ENCODE results near the gene FBLN2. TPM values are rescaled to one million over a fixed set of nuclear protein-coding genes. Genes with fewer than 3 reads are reported as not detected.

FBLN2 gene
- total and polyA plus RNA-seq, 3 experiments from 2014 or later = 0.09 to 3.2 (median 0.18) TPM

GRCh38 chr3:13544951-13545651, 3.8 kb upstream of the FBLN2 start:
- CTCF ChIA-PET = no interaction called here
- no peak overlapping the region for H3K4me3 Mint-ChIP-seq
- POLR2A ChIA-PET = no interaction called here
- Histone ChIP-seq H3K9me3 (ENCODE audit: low read length) (no peaks in the 10 kb centered on the region), H3K27me3 (ENCODE audit: insufficient read depth, low read length, poor library complexity, severe bottlenecking) (peaks cover 10% of the 10 kb centered on the region), H3K36me3 (ENCODE audit: insufficient read depth, low read length) (no peaks in the 10 kb centered on the region), H3K4me1 (ENCODE audit: insufficient read depth, low read length) (peaks cover 13% of the 10 kb centered on the region), H3K4me3 (ENCODE audit: low read length) (no peak overlapping the region), H3K27ac (ENCODE audit: low read depth, low read length) (no peak overlapping the region)
- peaks cover 22 to 27% (median 23%) of the 10 kb centered on the region in 3 donors for H3K4me1 Mint-ChIP-seq
- peaks cover 0 to 11% (median 0%) of the 10 kb centered on the region in 3 donors for H3K36me3 Mint-ChIP-seq
- no peak for DNase-seq
- H3K9me3 Mint-ChIP-seq = peaks cover 0 to 10% (median 4%) of the 10 kb centered on the region in 5 donors
- peak overlapping the region in 1 of 8 donors; percentile 6 for H3K27ac Mint-ChIP-seq
- peaks cover 23 to 52% of the 10 kb centered on the region in 2 donors for H3K27me3 Mint-ChIP-seq

DNA sequence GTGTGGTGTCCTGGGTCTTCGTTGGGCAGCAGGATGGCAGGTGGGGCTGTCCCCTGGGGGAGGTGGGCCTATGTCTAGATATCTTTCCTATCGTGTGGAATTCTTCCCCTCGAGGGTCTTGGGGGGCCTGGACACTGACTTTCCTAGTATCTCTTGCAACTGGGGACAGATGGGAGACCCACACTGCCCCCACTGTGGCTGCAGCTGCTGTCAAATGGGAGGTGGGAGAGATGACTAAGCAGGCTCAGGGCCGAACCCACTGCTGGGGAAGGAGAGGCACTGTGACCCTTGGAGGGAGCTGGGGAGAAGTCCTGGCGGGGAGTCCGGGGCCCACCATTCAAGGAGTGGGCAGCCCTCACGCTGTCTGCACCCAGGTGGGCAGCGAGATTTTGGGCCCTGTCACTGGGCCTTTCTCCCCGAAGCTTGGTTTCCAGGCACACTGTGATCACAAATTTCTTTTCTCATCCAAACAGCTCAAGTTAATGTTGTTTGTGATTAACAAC, 2.9 kb upstream of the FBLN2 start:
- peaks cover 28 to 53% of the 10 kb centered on the region in 2 donors for H3K27me3 Mint-ChIP-seq
- CTCF ChIA-PET = no interaction called here

GRCh38 chr3:13546667-13547171, 2.2 kb upstream of the FBLN2 start:
- peaks cover 22 to 27% (median 23%) of the 10 kb centered on the region in 3 donors for H3K4me1 Mint-ChIP-seq
- no peak overlapping the region for H3K4me3 Mint-ChIP-seq
- POLR2A ChIA-PET = no interaction called here
- CTCF ChIA-PET = no interaction called here
- H3K36me3 Mint-ChIP-seq = peaks cover 0 to 11% (median 0%) of the 10 kb centered on the region in 3 donors
- H3K9me3 Mint-ChIP-seq = peaks cover 0 to 6% (median 4%) of the 10 kb centered on the region in 5 donors
- Histone ChIP-seq H3K27me3 (ENCODE audit: insufficient read depth, low read length, poor library complexity, severe bottlenecking) (peaks cover 11% of the 10 kb centered on the region), H3K4me3 (ENCODE audit: low read length) (no peak overlapping the region), H3K27ac (ENCODE audit: low read depth, low read length) (no peak overlapping the region), H3K9me3 (ENCODE audit: low read length) (no peaks in the 10 kb centered on the region), H3K4me1 (ENCODE audit: insufficient read depth, low read length) (peaks cover 13% of the 10 kb centered on the region), H3K36me3 (ENCODE audit: insufficient read depth, low read length) (no peaks in the 10 kb centered on the region)
- peaks cover 26 to 57% of the 10 kb centered on the region in 2 donors for H3K27me3 Mint-ChIP-seq
- no peak overlapping the region for H3K27ac Mint-ChIP-seq
- DNase-seq = no peak

More for the DNA sequence above, 2.9 kb upstream of the FBLN2 start:
- H3K4me3 Mint-ChIP-seq = no peak overlapping the region
- H3K4me1 ChIP-seq (ENCODE audit: insufficient read depth, low read length) = peaks cover 13% of the 10 kb centered on the region
- no peak overlapping the region for H3K4me3 ChIP-seq (ENCODE audit: low read length)
- peaks cover 0 to 11% (median 0%) of the 10 kb centered on the region in 3 donors for H3K36me3 Mint-ChIP-seq
- no peaks in the 10 kb centered on the region for H3K9me3 ChIP-seq (ENCODE audit: low read length)
- no peak for DNase-seq
- no peaks in the 10 kb centered on the region for H3K36me3 ChIP-seq (ENCODE audit: insufficient read depth, low read length)
- peaks cover 11% of the 10 kb centered on the region for H3K27me3 ChIP-seq (ENCODE audit: insufficient read depth, low read length, poor library complexity, severe bottlenecking)
- H3K4me1 Mint-ChIP-seq = peaks cover 22 to 27% (median 23%) of the 10 kb centered on the region in 3 donors
- H3K27ac ChIP-seq (ENCODE audit: low read depth, low read length) = no peak overlapping the region
- POLR2A ChIA-PET = no interaction called here
- no peak overlapping the region for H3K27ac Mint-ChIP-seq
- H3K9me3 Mint-ChIP-seq = peaks cover 0 to 10% (median 4%) of the 10 kb centered on the region in 5 donors

DNA sequence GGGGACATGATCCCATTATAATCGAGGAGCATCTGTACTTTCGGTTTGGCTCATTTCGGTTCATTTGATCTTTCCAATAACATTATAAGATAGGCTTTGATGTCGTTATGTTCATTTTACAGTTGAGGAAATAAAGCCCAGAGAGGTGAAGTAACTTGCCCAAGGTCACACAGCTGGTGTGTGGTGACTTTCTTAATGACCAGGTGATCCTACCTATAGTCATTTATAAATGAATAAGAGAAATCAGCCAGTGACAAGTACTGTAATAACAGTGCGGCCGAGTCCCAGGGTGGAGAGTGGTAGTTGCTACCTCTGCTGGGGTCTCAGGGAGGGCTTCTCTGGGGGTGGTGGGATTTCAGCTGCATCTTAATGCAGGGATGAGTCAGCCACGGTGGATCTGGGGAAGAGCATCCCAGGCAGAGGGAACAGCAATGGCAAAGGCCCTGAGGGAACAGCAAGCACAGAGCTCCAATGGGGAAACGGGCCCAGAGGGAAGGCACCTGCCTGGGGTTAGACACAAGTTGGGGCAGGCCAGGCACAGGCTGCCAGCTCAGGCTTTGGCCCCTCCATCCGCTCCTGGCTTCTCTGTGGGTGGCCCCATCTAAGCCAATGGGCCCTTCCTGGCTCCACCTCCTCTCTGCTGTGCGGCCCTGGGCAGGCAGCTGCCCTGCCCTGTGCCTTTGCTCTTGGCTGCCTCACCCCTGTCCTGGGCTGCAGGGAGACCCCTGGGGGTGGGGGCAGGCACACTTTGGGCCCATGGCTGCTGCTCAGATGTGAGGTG, 1.1 kb upstream of the FBLN2 start:
- H3K4me1 ChIP-seq (ENCODE audit: insufficient read depth, low read length) = peaks cover 13% of the 10 kb centered on the region
- Mint-ChIP-seq H3K27me3 (peaks cover 28 to 68% of the 10 kb centered on the region in 2 donors), H3K36me3 (peaks cover 0 to 4% (median 0%) of the 10 kb centered on the region in 3 donors), H3K4me1 (peaks cover 22 to 27% (median 23%) of the 10 kb centered on the region in 3 donors), H3K27ac (no peak overlapping the region), H3K9me3 (peaks cover 0 to 3% (median 0%) of the 10 kb centered on the region in 5 donors), H3K4me3 (peak overlapping the region in 5 of 7 donors; percentile 24 to 73 (median 68))
- ChIA-PET CTCF (no interaction called here), POLR2A (no interaction called here)
- no peak overlapping the region for H3K4me3 ChIP-seq (ENCODE audit: low read length)
- H3K27me3 ChIP-seq (ENCODE audit: insufficient read depth, low read length, poor library complexity, severe bottlenecking) = peaks cover 11% of the 10 kb centered on the region
- H3K36me3 ChIP-seq (ENCODE audit: insufficient read depth, low read length) = no peaks in the 10 kb centered on the region
- H3K27ac ChIP-seq (ENCODE audit: low read depth, low read length) = no peak overlapping the region
- H3K9me3 ChIP-seq (ENCODE audit: low read length) = no peaks in the 10 kb centered on the region
- no peak for DNase-seq

DNA sequence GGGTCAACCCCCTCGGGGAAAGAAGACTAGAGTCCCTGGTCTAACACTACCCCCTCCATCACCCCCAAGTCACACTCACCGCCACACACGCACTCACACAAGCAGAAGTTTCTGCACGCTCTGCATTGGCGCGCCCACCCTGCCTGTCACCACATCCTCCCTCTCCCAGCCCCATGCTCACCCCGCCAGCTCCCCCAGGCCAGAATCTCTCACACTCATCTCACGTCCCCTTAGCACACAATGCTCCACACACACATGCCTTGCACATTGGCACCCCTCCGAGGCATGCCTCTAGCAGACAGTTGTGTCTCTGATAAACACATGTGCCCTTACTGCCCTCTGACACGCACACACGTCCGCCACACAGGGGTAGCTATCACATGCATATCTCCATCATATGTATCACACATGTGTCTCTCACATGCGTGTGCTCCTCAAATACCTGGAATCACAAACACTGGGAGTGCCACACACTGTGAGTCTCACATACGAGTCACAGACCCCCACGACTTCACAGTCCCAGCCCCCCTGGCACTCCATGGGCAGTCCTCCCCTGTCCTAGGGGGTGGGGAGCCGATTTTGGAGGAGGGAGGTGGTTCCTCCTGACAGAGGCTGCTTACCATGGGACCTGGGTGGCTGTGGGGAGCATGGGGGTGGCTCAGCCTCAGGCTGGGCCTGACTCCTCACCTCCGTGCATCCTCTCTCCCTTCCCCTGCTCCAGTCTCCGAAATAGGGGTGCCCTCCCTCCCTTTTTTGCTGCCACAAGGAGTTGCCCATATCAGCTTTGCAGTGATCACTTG, 898 bp downstream of the FBLN2 start:
- Mint-ChIP-seq H3K4me3 (peak overlapping the region; percentile 13 to 88 (median 72)), H3K9me3 (peaks cover 0 to 3% (median 0%) of the 10 kb centered on the region in 5 donors), H3K4me1 (peaks cover 14 to 17% (median 15%) of the 10 kb centered on the region in 3 donors), H3K27ac (peak overlapping the region in 1 of 8 donors; percentile 20), H3K36me3 (peaks cover 0 to 4% (median 0%) of the 10 kb centered on the region in 3 donors), H3K27me3 (peaks cover 24 to 76% of the 10 kb centered on the region in 2 donors)
- H3K4me1 ChIP-seq (ENCODE audit: insufficient read depth, low read length) = peaks cover 6% of the 10 kb centered on the region
- DNase-seq = peak in 2 of 5 donors; percentile 14 to 68
- ChIA-PET POLR2A (no interaction called here), CTCF (interaction anchor here (1.0 kb wide), 1 partner anchor 11 kb away, joined by 3 read pairs; no protein-coding TSS in a partner anchor)
- no peak overlapping the region for H3K27ac ChIP-seq (ENCODE audit: low read depth, low read length)
- H3K27me3 ChIP-seq (ENCODE audit: insufficient read depth, low read length, poor library complexity, severe bottlenecking) = peaks cover 11% of the 10 kb centered on the region
- no peaks in the 10 kb centered on the region for H3K9me3 ChIP-seq (ENCODE audit: low read length)
- H3K4me3 ChIP-seq (ENCODE audit: low read length) = no peak overlapping the region
- H3K36me3 ChIP-seq (ENCODE audit: insufficient read depth, low read length) = no peaks in the 10 kb centered on the region

DNA sequence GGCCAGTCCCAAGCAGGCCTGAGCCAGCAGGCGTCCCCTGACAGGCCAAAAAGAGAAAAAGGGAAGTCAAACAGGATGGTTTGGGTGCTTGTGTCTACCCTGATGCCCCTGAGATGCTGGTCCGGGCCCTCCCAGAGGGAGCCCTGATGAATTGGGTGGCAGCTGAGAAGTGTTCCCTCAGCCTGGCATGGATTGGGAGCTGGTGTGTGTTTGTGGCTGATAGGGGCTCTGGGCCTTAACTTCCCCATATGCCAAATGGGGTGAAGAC, 1.4 kb downstream of the FBLN2 start:
- peak overlapping the region in 2 of 7 donors; percentile 54 to 70 for H3K4me3 Mint-ChIP-seq
- H3K36me3 ChIP-seq (ENCODE audit: insufficient read depth, low read length) = no peaks in the 10 kb centered on the region
- H3K27ac Mint-ChIP-seq = no peak overlapping the region
- H3K36me3 Mint-ChIP-seq = peaks cover 0 to 4% (median 0%) of the 10 kb centered on the region in 3 donors
- H3K9me3 Mint-ChIP-seq = peaks cover 0 to 3% (median 0%) of the 10 kb centered on the region in 5 donors
- ChIA-PET CTCF (no interaction called here), POLR2A (no interaction called here)
- H3K4me1 ChIP-seq (ENCODE audit: insufficient read depth, low read length) = peaks cover under 1% of the 10 kb centered on the region
- no peak for DNase-seq
- H3K4me3 ChIP-seq (ENCODE audit: low read length) = no peak overlapping the region
- H3K9me3 ChIP-seq (ENCODE audit: low read length) = no peaks in the 10 kb centered on the region
- H3K27ac ChIP-seq (ENCODE audit: low read depth, low read length) = no peak overlapping the region
- peaks cover 21 to 71% of the 10 kb centered on the region in 2 donors for H3K27me3 Mint-ChIP-seq
- H3K27me3 ChIP-seq (ENCODE audit: insufficient read depth, low read length, poor library complexity, severe bottlenecking) = peaks cover 11% of the 10 kb centered on the region
- peaks cover 11 to 12% (median 11%) of the 10 kb centered on the region in 3 donors for H3K4me1 Mint-ChIP-seq

DNA sequence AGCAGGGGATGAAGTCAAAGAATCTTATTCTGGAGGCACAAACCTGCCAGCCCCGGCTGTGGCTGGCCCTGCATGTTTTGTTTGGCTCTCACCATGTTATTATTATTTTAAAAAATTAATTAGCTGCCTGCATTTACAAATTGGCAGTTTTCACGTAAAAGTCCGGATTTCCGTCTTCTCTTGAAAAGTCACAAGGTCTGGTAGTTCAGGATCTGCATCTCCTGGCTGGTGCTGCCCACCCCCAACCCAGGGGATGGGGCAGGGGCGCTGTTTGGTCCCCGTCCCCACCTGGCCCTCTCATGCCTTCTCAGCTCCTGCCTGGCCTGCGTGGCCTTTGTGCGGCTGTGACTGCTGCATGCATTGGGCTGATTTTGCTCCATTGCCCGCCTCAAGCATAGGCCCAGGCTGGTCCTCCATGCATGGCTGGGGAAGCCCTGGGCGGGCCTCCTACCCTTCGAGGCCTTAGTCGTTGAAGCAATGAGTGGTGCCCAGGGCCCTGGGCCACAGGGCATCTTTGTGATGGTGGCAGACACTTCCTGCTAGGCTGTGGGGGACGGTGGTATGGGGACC, 2.0 kb downstream of the FBLN2 start:
- Mint-ChIP-seq H3K27me3 (peaks cover 21 to 66% of the 10 kb centered on the region in 2 donors), H3K27ac (no peak overlapping the region), H3K4me1 (peaks cover 11 to 12% (median 11%) of the 10 kb centered on the region in 3 donors), H3K36me3 (peaks cover 0 to 4% (median 0%) of the 10 kb centered on the region in 3 donors), H3K4me3 (peak overlapping the region in 1 of 7 donors; percentile 36), H3K9me3 (peaks cover 0 to 3% (median 0%) of the 10 kb centered on the region in 5 donors)
- no peak for DNase-seq
- Histone ChIP-seq H3K4me3 (ENCODE audit: low read length) (no peak overlapping the region), H3K4me1 (ENCODE audit: insufficient read depth, low read length) (no peaks in the 10 kb centered on the region), H3K36me3 (ENCODE audit: insufficient read depth, low read length) (no peaks in the 10 kb centered on the region), H3K9me3 (ENCODE audit: low read length) (no peaks in the 10 kb centered on the region), H3K27me3 (ENCODE audit: insufficient read depth, low read length, poor library complexity, severe bottlenecking) (peaks cover 11% of the 10 kb centered on the region), H3K27ac (ENCODE audit: low read depth, low read length) (no peak overlapping the region)
- ChIA-PET POLR2A (no interaction called here), CTCF (no interaction called here)

All from CD8-positive, alpha-beta memory T cell (primary cell).